ENCODE measurements around the gene NCOA1.

The NCOA1 gene

GRCh38 chr2:24626131-24626530 lies 135.1 kb downstream of the NCOA1 start:
- DNase-seq (ENCODE audit: low spot score) (no peak), ATAC-seq (ENCODE audit: low read depth) (no peak)
- H3K4me3 ChIP-seq (ENCODE audit: severe bottlenecking): no peak overlapping the region
- no peaks in the 10 kb centered on the region for H3K4me1 ChIP-seq (ENCODE audit: insufficient read depth, poor library complexity, severe bottlenecking)
- no peaks in the 10 kb centered on the region for H3K9me3 ChIP-seq (ENCODE audit: severe bottlenecking)
- H3K27me3 ChIP-seq (ENCODE audit: insufficient read depth, poor library complexity, severe bottlenecking): no peaks in the 10 kb centered on the region
- no peaks in the 10 kb centered on the region for H3K36me3 ChIP-seq (ENCODE audit: low read depth)
- TF ChIP-seq, protein P1, sequence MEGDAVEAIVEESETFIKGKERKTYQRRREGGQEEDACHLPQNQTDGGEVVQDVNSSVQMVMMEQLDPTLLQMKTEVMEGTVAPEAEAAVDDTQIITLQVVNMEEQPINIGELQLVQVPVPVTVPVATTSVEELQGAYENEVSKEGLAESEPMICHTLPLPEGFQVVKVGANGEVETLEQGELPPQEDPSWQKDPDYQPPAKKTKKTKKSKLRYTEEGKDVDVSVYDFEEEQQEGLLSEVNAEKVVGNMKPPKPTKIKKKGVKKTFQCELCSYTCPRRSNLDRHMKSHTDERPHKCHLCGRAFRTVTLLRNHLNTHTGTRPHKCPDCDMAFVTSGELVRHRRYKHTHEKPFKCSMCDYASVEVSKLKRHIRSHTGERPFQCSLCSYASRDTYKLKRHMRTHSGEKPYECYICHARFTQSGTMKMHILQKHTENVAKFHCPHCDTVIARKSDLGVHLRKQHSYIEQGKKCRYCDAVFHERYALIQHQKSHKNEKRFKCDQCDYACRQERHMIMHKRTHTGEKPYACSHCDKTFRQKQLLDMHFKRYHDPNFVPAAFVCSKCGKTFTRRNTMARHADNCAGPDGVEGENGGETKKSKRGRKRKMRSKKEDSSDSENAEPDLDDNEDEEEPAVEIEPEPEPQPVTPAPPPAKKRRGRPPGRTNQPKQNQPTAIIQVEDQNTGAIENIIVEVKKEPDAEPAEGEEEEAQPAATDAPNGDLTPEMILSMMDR (IDR thresholded peaks at IDR 0.05; ENCODE audit: poor library complexity, severe bottlenecking): no peak
- no peak overlapping the region for H3K27ac ChIP-seq (ENCODE audit: poor library complexity, severe bottlenecking)

GRCh38 chr2:24628746-24629145 lies 137.7 kb downstream of the NCOA1 start:
- no peaks in the 10 kb centered on the region for H3K27me3 ChIP-seq (ENCODE audit: insufficient read depth, poor library complexity, severe bottlenecking)
- no peak overlapping the region for H3K27ac ChIP-seq (ENCODE audit: poor library complexity, severe bottlenecking)
- H3K4me1 ChIP-seq (ENCODE audit: insufficient read depth, poor library complexity, severe bottlenecking): no peaks in the 10 kb centered on the region
- TF ChIP-seq, protein P1 (IDR thresholded peaks at IDR 0.05; ENCODE audit: poor library complexity, severe bottlenecking): no peak
- DNase-seq (ENCODE audit: low spot score) (no peak), ATAC-seq (ENCODE audit: low read depth) (no peak)
- no peak overlapping the region for H3K4me3 ChIP-seq (ENCODE audit: severe bottlenecking)
- H3K36me3 ChIP-seq (ENCODE audit: low read depth): no peaks in the 10 kb centered on the region
- H3K9me3 ChIP-seq (ENCODE audit: severe bottlenecking): no peaks in the 10 kb centered on the region

GRCh38 chr2:24632172-24632571 lies 141.1 kb downstream of the NCOA1 start:
- H3K9me3 ChIP-seq (ENCODE audit: severe bottlenecking): no peaks in the 10 kb centered on the region
- H3K27me3 ChIP-seq (ENCODE audit: insufficient read depth, poor library complexity, severe bottlenecking): no peaks in the 10 kb centered on the region
- H3K4me3 ChIP-seq (ENCODE audit: severe bottlenecking): no peak overlapping the region
- H3K27ac ChIP-seq (ENCODE audit: poor library complexity, severe bottlenecking): no peak overlapping the region
- TF ChIP-seq, protein P1 (IDR thresholded peaks at IDR 0.05; ENCODE audit: poor library complexity, severe bottlenecking): no peak
- H3K36me3 ChIP-seq (ENCODE audit: low read depth): no peaks in the 10 kb centered on the region
- H3K4me1 ChIP-seq (ENCODE audit: insufficient read depth, poor library complexity, severe bottlenecking): no peaks in the 10 kb centered on the region
- ATAC-seq (ENCODE audit: low read depth): no peak
- no peak for DNase-seq (ENCODE audit: low spot score)

DNA sequence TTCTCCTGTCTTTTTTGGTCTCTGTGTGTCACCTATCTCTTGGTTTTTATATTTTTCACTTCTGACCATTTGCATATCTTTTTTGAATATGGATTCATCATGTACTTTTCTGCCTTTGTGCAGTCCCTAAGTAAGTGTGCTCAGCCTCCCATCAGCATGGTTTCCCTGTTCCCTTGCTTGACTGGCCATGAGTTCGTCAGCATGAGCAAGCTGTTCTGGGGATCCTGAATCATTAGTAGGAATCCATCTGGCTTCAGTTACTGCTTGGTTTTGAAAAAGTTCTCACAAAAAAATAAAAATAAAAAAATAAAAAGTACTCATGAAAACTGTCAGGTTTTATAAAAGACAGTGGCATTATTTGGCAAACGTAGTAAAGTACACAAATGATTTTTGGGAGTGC lies 144.1 kb downstream of the NCOA1 start:
- Histone ChIP-seq H3K9me3 (ENCODE audit: severe bottlenecking) (no peaks in the 10 kb centered on the region), H3K4me1 (ENCODE audit: insufficient read depth, poor library complexity, severe bottlenecking) (no peaks in the 10 kb centered on the region), H3K4me3 (ENCODE audit: severe bottlenecking) (no peak overlapping the region), H3K27ac (ENCODE audit: poor library complexity, severe bottlenecking) (no peak overlapping the region), H3K27me3 (ENCODE audit: insufficient read depth, poor library complexity, severe bottlenecking) (no peaks in the 10 kb centered on the region), H3K36me3 (ENCODE audit: low read depth) (no peaks in the 10 kb centered on the region)
- ATAC-seq (ENCODE audit: low read depth): no peak
- DNase-seq (ENCODE audit: low spot score): no peak
- TF ChIP-seq, protein P1 (IDR thresholded peaks at IDR 0.05; ENCODE audit: poor library complexity, severe bottlenecking): no peak

- Histone ChIP-seq H3K4me3 (ENCODE audit: severe bottlenecking) (no peak overlapping the region), H3K9me3 (ENCODE audit: severe bottlenecking) (no peaks in the 10 kb centered on the region), H3K27me3 (ENCODE audit: insufficient read depth, poor library complexity, severe bottlenecking) (no peaks in the 10 kb centered on the region), H3K27ac (ENCODE audit: poor library complexity, severe bottlenecking) (no peak overlapping the region), H3K36me3 (ENCODE audit: low read depth) (no peaks in the 10 kb centered on the region), H3K4me1 (ENCODE audit: insufficient read depth, poor library complexity, severe bottlenecking) (no peaks in the 10 kb centered on the region)
- ATAC-seq (ENCODE audit: low read depth) (no peak), DNase-seq (ENCODE audit: low spot score) (no peak)
- TF ChIP-seq, protein P1 (IDR thresholded peaks at IDR 0.05; ENCODE audit: poor library complexity, severe bottlenecking): no peak
Observed at GRCh38 chr2:24638568-24638967, 147.5 kb downstream of the NCOA1 start.

All from RWPE2 (cell line).